Heart right ventricle (tissue), 16 donors: ENCODE results near the gene EEF1G. TPM values are rescaled to one million over a fixed set of nuclear protein-coding genes. Genes with fewer than 3 reads are reported as not detected.

Experiments used
- ATAC-seq, 8 donors: fragments of 200-7000 bp; cut with Tn5 transposase; one replicate each; pipeline ENCODE4 v1.9.1; 2020; ENCODE audit warnings: mild to moderate bottlenecking in 8 of 8, moderate library complexity in 8 of 8, moderate number of reproducible peaks in 1 of 8
- DNase-seq, 2 donors: peaks; one replicate each; pipeline ENCODE4 v3.0.0-alpha.2; 2020
- H3K27ac ChIP-seq, 10 donors: fragments of 200-600 bp; sonication (generic) in 2 of 10; one replicate each; pipeline versions ENCODE4 v1.5.0 to v1.8.0; 2020 to 2022; ENCODE audit warnings: mild to moderate bottlenecking in 3 of 10
- H3K27me3 ChIP-seq, 7 donors: fragments of 200-600 bp; one replicate each; pipeline ENCODE4 v1.8.0; 2021 to 2022; ENCODE audit warnings: mild to moderate bottlenecking in 2 of 7
- H3K36me3 ChIP-seq, 9 donors: fragments of 200-600 bp; sonication (generic) in 1 of 9; one replicate each; pipeline versions ENCODE4 v1.5.0 to v1.8.0; 2020 to 2022; ENCODE audit warnings: mild to moderate bottlenecking in 2 of 9
- H3K4me1 ChIP-seq, 9 donors: fragments of 200-600 bp; sonication (generic) in 1 of 9; one replicate each; pipeline versions ENCODE4 v1.5.0 to v1.8.0; 2020 to 2022; ENCODE audit warnings: mild to moderate bottlenecking in 4 of 9
- H3K4me3 ChIP-seq, 10 donors: fragments of 200-600 bp; sonication (generic) in 2 of 10; one replicate each; pipeline versions ENCODE4 v1.5.0 to v1.8.0; 2020 to 2022; ENCODE audit warnings: mild to moderate bottlenecking in 7 of 10, moderate library complexity in 2 of 10
- H3K9me3 ChIP-seq, 11 donors: fragments of 200-600 bp in 10 of 11; sonication (generic) in 2 of 11; one replicate each; pipeline versions ENCODE4 v1.5.0 to v1.8.0; 2013 to 2022; ENCODE audit warnings: mild to moderate bottlenecking in 2 of 11, control low read depth in 1 of 11, moderate library complexity in 1 of 11
- WGBS, 2 donors: extraction: QIAGEN DNeasy Blood & Tissue Kit; methylation state at CpG; one replicate each; pipeline ENCODE4 v1.1.7; 2013; ENCODE audit warnings: inconsistent platforms in 1 of 2; 5-methylcytosine and 5-hydroxymethylcytosine counted together
- intact Hi-C, 10 donors: fragments of 100-400 bp; cut with DNase I; formaldehyde crosslinking; loops; one replicate each; pipeline versions ENCODE4 v1.11.1 to v1.14.2; 2022
- long read RNA-seq, 3 donors: library from polyadenylated mRNA; unstranded; transcript quantifications; one replicate each; pipeline ENCODE4 v2.0.0, GENCODE V29; 2020 to 2021
- polyA plus RNA-seq, 2 donors: library from polyadenylated mRNA; stranded (reverse); fragments of 200-250 nt; gene quantifications; one replicate each; pipeline ENCODE4 v1.2.3, GENCODE V29; 2013
- total RNA-seq, 10 donors: library from RNA; stranded (reverse); fragmentation: NEBNext Ultra II Directional in 3 of 10; extraction: Animal tissue kit (Norgen Biotek cat#: 25700) in 3 of 10; gene quantifications; one replicate each; pipeline versions ENCODE4 v1.2.1 to v1.2.4, GENCODE V29; 2021 to 2023
- TF ChIP-seq, protein P1 (sequence below), 9 donors: fragments of 200-600 bp; sonication (generic) in 2 of 9; IDR thresholded peaks; one replicate each; pipeline versions ENCODE4 v1.5.0 to v1.8.0; 2021 to 2022; ENCODE audit warnings: antibody characterized with exemption in 9 of 9, mild to moderate bottlenecking in 5 of 9, moderate library complexity in 1 of 9
- donor health status: Arrhythmogenic right ventricular cardiomyopathy.
- donor health status: ischemic (EF 13 %, LVEDD 7.1; RV severe dilation, severe dysfunction).
- donor health status: healthy with polysubstance abuse.
- donor health status: DM: no; HTN: yes; CAD: no.
- donor health status: DM: no; HTN: no; CAD: no.
- donor health status: ischemic (EF 25% LVEDD 6.9; RV normal size, moderate dysfunction).
- donor health status: ischemic (EF 25% LVEDD 5.7; RV mildly dilated, moderate dysfunction).
- donor health status: healthy.
- donor health status: DM: yes; HTN: yes; CAD: no.
- donor health status: Ischemic cardiomyopathy.
- donor health status: ischemic (EF 35%, LVEDD 5.7; RV mildly dilated, moderate dysfunction).
- donor health status: nonischemic (EF 11% LVEDD 7.7; RV severe dilation, severe dysfunction).
- donor health status: DM: yes; HTN: yes; CAD: no.
- donor health status: PGD.
- donor health status: ischemic (EF 29% LVEDD 5.4; RV normal size, mild dysfunction).
- donor health status: nonischemic (EF 23%, LVEDD 6.1; RV moderate dilation, normal function).

EEF1G gene, protein sequence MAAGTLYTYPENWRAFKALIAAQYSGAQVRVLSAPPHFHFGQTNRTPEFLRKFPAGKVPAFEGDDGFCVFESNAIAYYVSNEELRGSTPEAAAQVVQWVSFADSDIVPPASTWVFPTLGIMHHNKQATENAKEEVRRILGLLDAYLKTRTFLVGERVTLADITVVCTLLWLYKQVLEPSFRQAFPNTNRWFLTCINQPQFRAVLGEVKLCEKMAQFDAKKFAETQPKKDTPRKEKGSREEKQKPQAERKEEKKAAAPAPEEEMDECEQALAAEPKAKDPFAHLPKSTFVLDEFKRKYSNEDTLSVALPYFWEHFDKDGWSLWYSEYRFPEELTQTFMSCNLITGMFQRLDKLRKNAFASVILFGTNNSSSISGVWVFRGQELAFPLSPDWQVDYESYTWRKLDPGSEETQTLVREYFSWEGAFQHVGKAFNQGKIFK
- total RNA-seq (1,000 to 10,000 TPM in 5 of 10 donors, 100 to 1,000 TPM in 5; 784 to 1,131 (median 1,002) TPM), polyA plus RNA-seq (1,000 to 10,000 TPM in 1 of 2 donors, 100 to 1,000 TPM in 1; 555 to 1,173 TPM)
- long read RNA-seq, donor 1, transcript EEF1G-203 (9 exons, 2,496 nt), result minor isoform, 29 of 1,092 reads
- long read RNA-seq, donor 1, transcript EEF1G-201 (10 exons, 1,523 nt), result major isoform, 1,024 of 1,092 reads
- long read RNA-seq, donor 1, partial matches to known transcripts, result 29 of 1,092 reads
- long read RNA-seq, donor 1, other reads (novel, unspliced or antisense), result 10 of 1,092 reads
- long read RNA-seq, donor 2, transcript EEF1G-201 (10 exons, 1,523 nt), result major isoform, 1,118 of 1,187 reads
- long read RNA-seq, donor 2, transcript EEF1G-203 (9 exons, 2,496 nt), result minor isoform, 43 of 1,187 reads
- long read RNA-seq, donor 2, partial matches to known transcripts, result 23 of 1,187 reads
- long read RNA-seq, donor 2, other reads (novel, unspliced or antisense), result 3 of 1,187 reads
- long read RNA-seq, donor 3, transcript EEF1G-203 (9 exons, 2,496 nt), result minor isoform, 124 of 4,312 reads
- long read RNA-seq, donor 3, transcript EEF1G-201 (10 exons, 1,523 nt), result major isoform, 4,143 of 4,312 reads
- long read RNA-seq, donor 3, partial matches to known transcripts, result 11 of 4,312 reads
- long read RNA-seq, donor 3, other reads (novel, unspliced or antisense), result 34 of 4,312 reads

DNA sequence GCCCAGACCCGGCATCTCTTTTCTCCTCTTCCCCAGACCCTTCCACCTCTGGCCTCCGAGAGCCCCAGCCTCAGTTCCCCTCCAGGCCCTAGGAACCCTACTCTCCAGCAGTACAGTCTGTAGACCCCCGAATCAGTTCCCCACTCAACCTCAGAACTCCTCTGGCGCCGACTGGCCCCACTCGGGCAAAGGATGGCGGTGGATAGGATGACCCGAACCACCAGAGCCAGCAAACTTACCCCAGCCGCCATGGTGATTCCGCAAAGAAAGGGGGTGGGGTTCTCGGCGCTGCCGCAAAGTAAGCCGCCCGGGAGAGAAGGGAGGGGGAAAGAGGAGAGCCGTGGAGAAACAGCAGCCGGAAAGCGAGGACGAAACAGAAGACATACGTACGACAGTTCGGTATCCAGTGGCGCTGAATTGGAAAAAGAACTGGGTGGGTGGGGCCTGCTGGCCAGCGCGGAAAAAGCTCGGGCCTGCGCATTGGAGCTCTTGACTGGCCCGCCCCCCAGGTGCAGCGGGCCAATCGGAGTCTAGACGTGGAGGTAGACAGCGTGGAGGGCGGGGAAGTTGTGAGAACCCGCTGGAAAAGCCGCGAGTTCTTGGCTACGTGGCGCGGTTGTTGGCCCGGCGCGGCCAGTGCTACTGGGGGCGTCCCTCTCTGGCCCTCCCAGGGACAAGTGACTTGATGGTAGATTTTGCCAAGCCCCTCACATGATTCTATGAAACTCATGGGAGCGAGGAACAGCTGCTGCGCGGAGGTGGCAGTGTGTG is at the start of gene EEF1G:
Gene EEF1G (minus strand): TSS at position 300 of the 771 bp plus-strand sequence. CDS start 49 bp downstream, at position 251.
- 0% methylated on average over 46 of the region's 46 CpGs for WGBS, 2 donors
- DNase-seq (peak; percentile 97 to 100), ATAC-seq (peak; percentile 95 to 97 (median 96))
- Histone ChIP-seq H3K4me3 (peak within 1 kb of the TSS; percentile 71 to 95 (median 85)), H3K9me3 (no peaks in the 10 kb centered on the region), H3K4me1 (peaks cover 11 to 79% (median 54%) of the 10 kb centered on the region in 9 donors), H3K27ac (peak within 1 kb of the TSS; percentile 81 to 98 (median 92)), H3K36me3 (peaks cover 0 to 72% (median 27%) of the 10 kb centered on the region in 9 donors), H3K27me3 (no peaks in the 10 kb centered on the region)
- intact Hi-C loops, result loop anchor here in 2 of 10 donors (2.0 to 10.0 kb wide), 2 partner anchors 17 to 281 kb away; partner anchors contain the start of gene TUT1 (in 1 of the 2)
- TF ChIP-seq, protein P1, sequence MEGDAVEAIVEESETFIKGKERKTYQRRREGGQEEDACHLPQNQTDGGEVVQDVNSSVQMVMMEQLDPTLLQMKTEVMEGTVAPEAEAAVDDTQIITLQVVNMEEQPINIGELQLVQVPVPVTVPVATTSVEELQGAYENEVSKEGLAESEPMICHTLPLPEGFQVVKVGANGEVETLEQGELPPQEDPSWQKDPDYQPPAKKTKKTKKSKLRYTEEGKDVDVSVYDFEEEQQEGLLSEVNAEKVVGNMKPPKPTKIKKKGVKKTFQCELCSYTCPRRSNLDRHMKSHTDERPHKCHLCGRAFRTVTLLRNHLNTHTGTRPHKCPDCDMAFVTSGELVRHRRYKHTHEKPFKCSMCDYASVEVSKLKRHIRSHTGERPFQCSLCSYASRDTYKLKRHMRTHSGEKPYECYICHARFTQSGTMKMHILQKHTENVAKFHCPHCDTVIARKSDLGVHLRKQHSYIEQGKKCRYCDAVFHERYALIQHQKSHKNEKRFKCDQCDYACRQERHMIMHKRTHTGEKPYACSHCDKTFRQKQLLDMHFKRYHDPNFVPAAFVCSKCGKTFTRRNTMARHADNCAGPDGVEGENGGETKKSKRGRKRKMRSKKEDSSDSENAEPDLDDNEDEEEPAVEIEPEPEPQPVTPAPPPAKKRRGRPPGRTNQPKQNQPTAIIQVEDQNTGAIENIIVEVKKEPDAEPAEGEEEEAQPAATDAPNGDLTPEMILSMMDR (IDR thresholded peaks at IDR 0.05), result no peak

DNA sequence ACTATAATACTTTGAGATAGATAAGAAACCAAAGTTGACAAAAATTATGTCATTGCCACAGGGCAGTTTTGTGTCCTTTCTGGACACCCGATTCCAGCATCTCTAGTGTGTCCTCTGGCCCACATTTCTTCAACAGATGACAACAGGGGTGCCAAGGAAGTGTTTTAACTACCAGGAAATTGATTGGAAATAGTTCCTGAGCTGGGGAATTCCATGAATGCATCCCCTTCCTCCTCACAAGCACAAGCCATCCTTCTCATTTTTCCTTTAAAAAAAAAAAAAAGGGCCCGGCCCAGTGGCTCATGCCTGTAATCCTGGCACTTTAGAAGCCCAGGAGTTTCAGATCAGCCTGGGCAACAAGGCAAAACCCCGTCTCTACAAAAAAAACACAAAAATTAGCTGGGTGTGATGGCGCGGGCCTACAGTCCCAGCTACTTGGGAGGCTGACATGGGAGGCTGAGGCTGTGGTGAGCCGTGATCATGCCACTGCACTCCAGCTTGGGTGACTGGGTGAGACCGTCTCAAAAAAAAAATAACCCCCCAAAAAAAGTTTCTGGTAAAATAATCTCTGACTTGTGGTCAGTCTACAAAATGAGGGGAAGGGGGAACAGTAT is 48.9 kb upstream of the EEF1G start:
- Histone ChIP-seq H3K4me3 (peak overlapping the region in 7 of 10 donors; percentile 64 to 92 (median 74)), H3K27me3 (no peaks in the 10 kb centered on the region), H3K27ac (peak overlapping the region; percentile 44 to 95 (median 89)), H3K36me3 (peaks cover 0 to 42% (median 18%) of the 10 kb centered on the region in 9 donors), H3K9me3 (no peaks in the 10 kb centered on the region), H3K4me1 (peaks cover 4 to 27% (median 21%) of the 10 kb centered on the region in 9 donors)
- DNase-seq (no peak), ATAC-seq (no peak)
- TF ChIP-seq, protein P1 (IDR thresholded peaks at IDR 0.05), result no peak
- intact Hi-C loops, result loop anchor here in 3 of 10 donors (1.0 to 2.0 kb wide), 3 partner anchors 20 to 31 kb away; partner anchors contain the start of genes GANAB (in 2 of the 3) and TUT1 (in 1 of the 3)
- WGBS, 2 donors, result 74 to 84% methylated on average over 7 of the region's 7 CpGs

DNA sequence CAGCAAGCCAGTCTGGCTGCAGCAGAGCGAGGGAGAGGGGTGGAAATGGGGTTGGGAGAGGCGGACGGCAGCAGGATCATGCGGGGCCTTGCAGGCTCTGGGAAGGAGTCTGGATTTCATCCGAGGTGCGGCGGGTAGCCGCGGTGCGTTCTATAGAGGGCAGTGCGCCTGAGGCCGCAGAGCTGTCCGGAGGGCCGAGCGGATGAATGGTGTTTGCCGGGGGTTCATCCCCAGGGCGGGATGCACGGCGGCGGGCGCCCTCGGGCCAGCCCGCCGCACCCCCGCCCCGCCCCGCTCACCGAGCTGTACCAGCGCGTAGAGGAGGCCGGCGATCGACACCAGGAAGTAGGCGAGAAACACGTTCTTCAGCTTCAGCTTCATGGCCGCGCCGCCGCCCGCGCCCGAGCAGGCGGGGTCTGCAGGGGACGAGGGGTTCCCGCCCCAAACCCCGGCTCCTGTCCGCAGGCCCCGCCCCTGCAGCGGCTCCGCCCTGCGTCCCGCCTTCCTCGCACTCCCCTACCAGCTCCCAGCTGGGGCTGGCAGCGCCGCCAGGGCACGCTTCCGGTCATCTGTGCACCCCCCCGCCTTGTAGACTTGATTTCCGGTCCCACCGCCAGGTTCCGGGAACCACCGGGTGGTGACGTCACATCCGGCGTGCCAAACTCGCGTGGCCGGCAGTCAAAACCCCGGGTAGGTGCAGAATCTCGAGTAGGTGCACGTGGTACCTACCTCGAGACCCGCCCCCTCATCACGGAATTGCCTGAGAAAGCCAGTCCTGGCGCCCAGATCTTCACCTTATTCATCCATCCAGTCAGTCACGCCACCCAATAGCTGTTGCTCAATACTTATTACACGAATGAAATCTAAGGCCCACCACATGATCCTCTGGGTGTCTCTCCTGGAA is 48.1 kb upstream of the EEF1G start, which contains the start of gene B3GAT3:
Gene B3GAT3 (minus strand): TSS at position 420 of the 904 bp plus-strand sequence. CDS start 39 bp downstream, at position 381.
- TF ChIP-seq, protein P1 (IDR thresholded peaks at IDR 0.05), result peak in 3 of 9 donors; percentile 9 to 11 (median 9)
- ATAC-seq, result peak; percentile 97 to 99 (median 98)
- peaks cover 4 to 27% (median 21%) of the 10 kb centered on the region in 9 donors for H3K4me1 ChIP-seq
- H3K9me3 ChIP-seq, result no peaks in the 10 kb centered on the region
- WGBS, 2 donors, result 1% methylated on average over 61 to 77 of the region's 77 CpGs
- DNase-seq, result peak; percentile 96 to 98
- intact Hi-C loops, result loop anchor here in 3 of 10 donors (1.0 to 2.0 kb wide), 3 partner anchors 21 to 31 kb away; partner anchors contain the start of genes GANAB (in 2 of the 3) and TUT1 (in 1 of the 3)
- no peaks in the 10 kb centered on the region for H3K27me3 ChIP-seq
- peak within 1 kb of the TSS; percentile 44 to 95 (median 89) for H3K27ac ChIP-seq
- peak within 1 kb of the TSS; percentile 50 to 92 (median 74) for H3K4me3 ChIP-seq
- H3K36me3 ChIP-seq, result peaks cover 0 to 42% (median 21%) of the 10 kb centered on the region in 9 donors
